HG03060 (cell line): ENCODE measurements around the gene FAM181A.

Source experiments
- ATAC-seq: cut with Tn5 transposase; IDR thresholded peaks from one replicate; pipeline ENCODE4 v1.9.1; 2021; ENCODE audit warnings: low read depth, moderate number of reproducible peaks; ENCODE audit not compliant: unreplicated experiment

The FAM181A gene

DNA sequence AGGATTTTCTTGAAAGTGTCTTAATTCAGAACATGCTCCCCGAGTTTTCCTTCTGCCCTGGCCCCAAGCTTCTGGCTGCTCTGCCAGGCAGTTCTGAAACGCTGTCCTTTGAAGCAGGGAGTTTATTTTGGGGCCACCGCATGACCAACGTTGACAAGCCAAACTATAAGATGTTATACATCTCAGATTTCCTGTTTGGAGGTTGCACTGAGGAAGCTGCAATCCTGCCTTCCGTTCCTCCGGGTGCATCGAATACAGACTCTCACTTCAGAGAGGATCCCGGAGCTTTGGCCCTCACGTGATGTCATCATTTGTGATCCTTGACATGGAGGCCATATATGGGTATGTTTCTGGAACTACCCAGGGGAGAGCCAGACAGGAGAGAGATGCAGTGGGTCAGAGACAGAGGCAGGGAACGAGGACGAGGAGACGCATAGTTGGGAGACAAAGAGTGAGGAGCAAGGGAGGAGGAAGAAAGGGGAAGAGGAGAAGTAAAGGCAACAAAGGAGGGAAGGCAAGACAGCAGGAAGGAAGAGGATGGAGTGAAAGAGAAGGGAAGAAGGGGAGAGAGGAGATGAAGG lies 49.4 kb downstream of the FAM181A start, which contains the start of gene ASB2:
Gene ASB2 (minus strand): TSS at position 94 of the 581 bp plus-strand sequence. CDS start 12,031 bp downstream, outside the sequence.
- peak; percentile 1 for ATAC-seq

DNA sequence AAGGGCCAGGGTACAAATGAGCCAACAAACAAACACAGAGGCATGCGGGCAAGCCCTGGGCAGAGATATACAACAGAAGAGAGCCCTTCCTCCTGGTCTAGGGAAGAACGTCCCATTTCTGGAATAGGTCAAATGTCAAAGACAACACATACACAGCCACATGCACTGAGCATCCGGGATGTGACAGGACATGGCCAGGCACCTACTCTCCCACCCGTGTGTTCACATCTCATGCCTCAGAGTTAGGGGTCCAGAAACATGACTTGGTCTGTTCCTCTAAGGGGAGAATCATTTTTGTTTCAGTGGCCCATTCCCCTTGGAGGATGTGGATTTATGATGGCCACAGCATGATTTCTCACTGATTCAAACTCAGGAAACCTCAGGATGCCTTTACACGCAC lies 50.0 kb downstream of the FAM181A start:
- no peak for ATAC-seq

DNA sequence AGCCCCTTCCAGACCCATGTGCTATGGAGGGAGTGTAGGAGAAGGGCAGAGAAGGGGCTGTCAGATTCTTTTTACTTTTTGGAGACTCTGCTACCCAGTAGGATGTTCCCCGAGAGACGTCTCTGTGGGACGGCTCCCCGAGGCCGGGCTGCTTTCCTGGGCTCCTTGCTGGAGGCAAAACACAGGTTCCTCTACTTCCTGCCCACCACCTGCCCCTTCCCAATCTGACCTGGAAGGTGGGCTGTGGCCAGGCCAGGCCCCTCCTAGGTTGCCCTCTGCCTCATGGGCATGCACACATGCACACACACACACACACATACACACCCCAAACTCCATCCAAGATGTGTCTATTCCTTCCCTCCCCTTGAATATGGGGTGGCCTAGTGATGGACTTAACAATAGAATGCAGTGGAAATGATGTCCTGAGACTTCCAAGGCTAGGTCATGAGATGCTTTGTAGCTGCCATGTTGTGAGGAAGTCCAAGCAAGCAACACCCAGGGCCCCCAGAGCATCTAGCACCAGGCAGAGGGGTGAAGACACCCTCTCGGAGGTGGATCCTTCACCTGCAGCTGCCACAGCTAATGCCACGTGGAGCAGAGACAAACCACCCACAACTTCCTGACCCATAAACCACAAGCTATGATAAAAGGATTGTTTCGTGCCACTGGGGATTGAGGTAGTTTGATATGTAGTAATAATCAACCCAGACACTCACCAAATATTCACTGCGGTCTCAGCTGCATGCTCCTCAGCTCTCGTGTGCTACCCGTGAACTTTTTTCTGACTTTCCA lies 50.8 kb downstream of the FAM181A start:
- ATAC-seq: peak; percentile 46

DNA sequence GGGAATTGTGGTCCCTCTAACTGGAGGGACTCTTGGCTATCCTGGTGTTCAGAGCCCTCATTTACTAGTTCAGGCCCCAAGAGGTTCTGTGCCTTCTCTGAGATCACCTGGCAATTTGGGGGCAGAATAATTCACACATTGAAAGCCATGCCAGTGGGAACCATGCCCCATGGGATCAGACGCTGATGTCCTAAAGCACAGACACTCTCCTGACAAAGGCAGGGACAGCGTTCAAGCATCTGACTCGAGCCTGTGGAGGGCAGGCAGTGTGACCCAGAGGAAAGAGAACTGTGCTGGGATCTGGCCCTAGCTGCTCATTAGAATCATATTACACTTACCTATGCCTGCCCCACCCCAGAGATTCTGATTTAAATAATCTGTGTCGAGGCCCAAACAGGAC lies 51.6 kb downstream of the FAM181A start:
- ATAC-seq: no peak
